Hematopoietic multipotent progenitor cell treated with erythropoietin and hydrocortisone succinate and interleukin-3 and kit ligand, for 17 days (in vitro differentiated cells): ENCODE measurements around the gene PAPPA2.

Source experiments
- DNase-seq: peaks from one replicate; pipeline ENCODE4 v3.0.0-alpha.2; 2015; ENCODE audit warnings: low spot score

Gene PAPPA2

DNA sequence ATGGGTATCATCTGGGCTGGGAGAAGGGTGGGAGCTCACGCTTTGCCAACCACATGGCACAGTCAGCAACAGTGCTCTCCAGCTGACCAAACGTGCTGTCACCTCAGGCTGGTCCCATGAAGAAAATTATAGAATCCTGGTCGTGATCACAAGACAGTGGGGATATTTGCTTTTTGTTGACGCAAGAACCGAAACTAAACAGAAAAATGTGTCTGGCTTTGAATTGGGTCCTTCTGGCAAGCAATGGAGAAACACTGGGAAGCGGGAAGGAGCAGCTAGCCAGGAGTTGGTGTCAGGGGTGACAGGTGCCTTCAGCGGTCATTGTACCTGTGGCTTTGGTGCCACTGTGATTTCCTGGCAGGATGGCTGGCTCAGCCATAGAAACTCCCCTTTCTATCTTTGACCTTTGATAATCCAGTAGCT lies 304.8 kb downstream of the PAPPA2 start:
- no peak for DNase-seq

DNA sequence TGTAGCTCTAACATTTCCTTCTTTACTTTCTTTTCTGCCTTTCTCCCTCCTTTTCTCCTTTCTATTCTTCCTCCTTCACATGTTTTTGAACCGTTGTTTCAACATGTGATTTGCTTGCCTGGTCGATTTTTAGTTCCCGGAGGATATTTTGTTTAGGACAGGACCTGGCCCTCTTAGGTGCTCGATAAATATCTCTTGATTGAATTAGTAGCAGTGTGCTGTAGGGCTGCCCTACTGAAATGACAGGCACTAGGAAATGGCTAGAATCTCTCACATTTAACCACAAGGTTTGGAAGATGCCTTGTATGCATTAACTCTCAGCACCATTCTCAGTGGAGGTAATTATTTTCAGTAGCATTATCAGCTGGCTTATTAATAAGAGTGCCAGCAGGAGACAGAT lies 305.6 kb downstream of the PAPPA2 start:
- DNase-seq = no peak

DNA sequence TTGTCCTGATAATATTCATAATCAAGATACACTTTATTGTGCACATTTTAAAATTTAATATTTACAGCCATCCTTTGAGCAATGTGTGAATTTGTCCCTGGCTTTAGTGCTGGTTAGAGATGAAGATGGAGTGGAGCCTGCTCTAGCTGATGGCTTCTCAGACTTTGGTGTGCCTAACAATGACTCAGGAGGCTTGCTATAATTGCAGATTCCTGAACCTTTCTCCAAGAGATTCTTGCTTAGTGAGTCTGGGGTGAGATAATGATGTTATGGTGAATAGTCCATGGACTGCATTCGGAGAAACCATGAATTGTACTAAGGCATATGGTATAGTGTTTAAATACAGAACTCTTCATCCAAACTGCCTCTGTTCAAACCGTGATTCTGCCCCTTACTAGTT lies 307.1 kb downstream of the PAPPA2 start:
- no peak for DNase-seq

DNA sequence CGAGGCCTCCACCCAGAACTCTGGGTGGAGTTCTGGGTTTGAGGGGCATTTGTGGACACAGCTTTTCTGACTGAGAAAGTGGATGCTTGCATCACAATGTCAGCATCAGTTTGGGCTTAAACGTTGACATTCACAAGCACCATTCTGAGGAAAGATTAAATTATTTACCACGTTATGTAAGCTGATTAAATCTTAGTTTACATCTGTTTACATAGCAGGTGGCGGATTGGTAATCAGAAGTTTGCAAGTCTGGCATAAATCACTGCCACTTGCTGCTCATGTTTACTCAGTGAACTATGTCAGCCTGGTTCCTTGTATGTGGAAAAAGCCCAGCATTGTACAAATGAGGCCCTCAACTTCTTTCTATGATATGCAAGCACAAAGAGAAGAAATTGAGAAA lies 310.1 kb downstream of the PAPPA2 start:
- no peak for DNase-seq

DNA sequence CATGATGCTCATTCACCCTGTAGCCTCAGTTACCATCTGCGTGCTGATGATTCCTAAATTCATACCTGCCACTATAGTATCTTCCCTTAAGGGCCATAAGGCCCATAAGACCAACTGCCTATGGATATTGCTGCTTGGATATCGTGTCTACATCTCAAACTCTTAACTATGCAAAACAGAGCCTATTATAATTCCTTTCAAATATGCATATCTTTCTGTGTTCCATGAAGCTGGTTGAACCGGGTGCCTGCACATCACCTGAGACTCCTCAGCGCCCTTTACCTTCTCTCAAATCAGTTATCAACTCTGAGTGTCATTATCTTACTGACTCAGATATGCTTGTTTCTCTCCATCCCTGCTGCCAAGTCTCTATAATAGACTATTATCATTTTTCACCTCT lies 311.2 kb downstream of the PAPPA2 start:
- DNase-seq = no peak

DNA sequence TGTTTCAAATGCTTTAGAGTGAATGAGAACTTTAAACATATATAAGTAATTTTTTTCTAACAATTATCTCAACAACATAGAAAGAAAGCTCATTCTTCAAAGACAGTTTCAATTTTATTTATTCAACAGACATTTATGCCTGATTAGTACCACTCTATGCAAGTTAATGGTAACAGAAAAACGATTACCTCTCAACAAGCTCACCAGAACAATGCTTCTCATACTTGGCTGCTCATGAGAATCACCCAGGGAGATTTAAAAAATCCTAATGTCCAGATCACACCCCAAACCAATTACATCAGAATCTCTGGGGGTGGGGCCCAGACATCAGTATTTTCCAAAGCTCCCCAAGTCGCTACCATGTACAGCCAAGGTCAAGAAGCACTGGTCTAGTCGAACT lies 312.4 kb downstream of the PAPPA2 start:
- DNase-seq = no peak

DNA sequence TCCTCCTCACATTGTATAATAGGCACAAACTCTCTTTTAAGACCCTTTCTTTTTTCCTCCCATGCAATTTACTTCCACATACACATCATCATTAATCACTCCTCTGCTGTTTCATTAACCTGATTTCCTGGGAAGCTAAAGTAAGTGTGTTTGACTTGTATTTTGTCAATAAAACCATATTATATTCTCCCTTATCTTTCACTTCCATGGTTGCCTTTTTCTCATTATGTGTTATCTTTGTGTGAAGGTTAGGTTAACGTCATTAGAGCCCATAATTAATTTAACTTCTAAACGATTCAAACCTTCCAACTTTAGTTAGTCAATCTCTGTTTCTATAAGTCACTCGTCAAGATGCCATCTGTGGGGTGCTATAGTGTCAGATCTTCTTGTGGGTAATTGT lies 313.0 kb downstream of the PAPPA2 start:
- DNase-seq = no peak

DNA sequence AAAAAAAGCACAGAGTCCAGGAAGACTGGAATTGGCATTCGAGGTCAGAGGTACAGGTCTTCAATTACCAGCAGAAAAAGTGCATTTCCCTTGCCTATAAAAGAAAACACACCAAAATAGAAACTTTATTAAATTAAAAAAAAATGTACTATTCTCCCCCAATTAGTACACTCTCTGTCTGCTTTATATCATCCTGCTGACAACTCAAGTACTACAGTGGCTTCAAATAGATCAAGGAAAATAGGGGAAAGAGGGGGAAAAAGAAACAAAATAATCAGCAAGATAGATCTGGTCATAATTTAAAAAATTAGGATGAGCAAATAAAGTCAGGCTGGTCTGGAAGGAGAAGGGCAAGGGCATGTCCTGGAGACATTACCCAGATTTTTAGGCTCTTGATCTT lies 315.1 kb downstream of the PAPPA2 start:
- DNase-seq = no peak

DNA sequence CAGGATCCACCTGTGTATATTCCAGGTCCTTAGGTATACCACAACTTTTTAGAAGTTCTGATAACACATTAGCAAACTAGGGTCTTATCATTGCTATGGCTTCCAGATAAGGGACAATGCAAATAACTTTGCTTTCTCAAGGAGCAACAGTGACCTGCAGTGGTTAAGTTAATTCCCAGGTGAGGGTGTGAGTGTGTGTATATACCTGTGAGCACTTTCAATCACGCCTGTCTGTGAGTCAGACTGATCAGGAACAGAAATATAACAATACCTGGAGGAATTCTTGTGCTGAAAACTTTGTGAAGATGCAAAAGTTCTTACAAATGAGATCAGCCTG lies 317.0 kb downstream of the PAPPA2 start:
- DNase-seq = no peak

DNA sequence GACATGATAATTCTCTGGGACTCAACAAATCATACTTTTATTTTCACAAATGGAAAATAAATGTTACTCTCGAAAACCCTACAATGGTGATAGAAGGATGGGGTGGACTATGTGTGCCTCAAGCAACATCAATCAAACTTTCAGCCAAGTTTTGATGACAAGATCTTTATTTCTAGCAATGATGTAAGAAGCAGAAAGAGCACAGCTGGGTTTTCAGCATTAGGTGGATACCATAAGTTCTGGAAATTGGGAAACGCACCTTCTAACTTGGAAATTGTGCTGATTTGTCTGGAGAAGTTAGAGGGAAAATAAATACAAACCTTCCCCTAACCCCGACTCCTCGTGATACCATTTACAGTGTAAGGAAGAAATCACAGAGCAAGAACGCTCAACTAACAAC lies 320.3 kb downstream of the PAPPA2 start:
- no peak for DNase-seq

DNA sequence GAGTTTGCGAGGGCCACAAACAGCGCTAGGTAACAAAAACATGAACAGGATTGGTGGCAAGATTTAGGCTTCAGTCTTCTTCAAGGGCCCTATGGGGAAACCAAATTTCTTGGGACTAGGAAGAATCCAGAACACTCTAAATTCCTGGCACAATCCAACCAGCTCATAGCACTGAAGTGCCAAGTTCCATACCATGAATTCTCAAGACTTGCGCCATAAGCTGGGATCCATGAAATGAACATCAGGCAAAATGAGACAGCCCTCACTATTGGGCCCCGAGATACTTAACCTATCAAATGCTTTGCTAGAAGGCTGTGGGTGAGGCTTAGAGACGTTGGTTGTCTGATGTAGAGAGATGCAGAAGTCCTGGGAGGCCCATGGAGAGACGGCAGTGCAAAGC lies 322.1 kb downstream of the PAPPA2 start:
- DNase-seq = no peak

DNA sequence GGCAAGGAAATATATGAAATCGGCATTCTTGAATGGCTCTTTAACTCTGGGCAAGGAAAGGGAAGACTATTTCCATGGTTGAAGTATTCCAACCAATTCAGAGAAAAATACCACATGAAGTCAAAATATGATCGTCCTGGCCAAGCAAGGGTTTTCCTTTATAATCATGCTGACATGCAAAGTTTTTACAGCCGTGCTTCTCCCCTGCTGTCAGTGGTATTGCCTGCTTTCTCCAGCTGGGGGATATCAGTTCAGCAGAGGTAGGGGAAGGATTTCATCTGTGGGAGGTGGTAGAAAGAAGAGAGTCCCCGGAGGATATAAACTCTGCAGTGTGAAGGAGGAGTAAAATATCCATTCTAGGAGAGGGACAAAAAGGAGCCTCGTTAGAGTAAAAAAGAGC lies 322.8 kb downstream of the PAPPA2 start:
- DNase-seq = no peak

DNA sequence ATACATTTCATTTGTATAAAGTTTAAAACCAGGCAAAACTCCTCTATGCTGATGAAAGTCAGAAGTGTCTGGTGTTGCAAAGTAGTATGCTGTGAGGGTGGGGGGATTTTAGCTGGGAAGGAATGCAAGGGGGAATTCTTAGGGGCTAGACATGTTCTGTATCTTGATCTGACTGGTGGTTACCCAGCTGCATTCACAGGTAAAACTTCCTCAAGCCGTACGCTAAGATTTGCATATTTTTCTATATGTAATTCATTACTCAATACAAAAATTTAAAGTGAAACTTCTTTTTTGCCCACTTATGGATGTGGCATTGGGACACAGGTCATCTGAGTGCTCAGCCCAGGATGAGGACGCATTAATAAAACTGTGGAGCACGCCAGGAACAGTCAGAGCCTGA lies 323.3 kb downstream of the PAPPA2 start:
- DNase-seq = no peak

DNA sequence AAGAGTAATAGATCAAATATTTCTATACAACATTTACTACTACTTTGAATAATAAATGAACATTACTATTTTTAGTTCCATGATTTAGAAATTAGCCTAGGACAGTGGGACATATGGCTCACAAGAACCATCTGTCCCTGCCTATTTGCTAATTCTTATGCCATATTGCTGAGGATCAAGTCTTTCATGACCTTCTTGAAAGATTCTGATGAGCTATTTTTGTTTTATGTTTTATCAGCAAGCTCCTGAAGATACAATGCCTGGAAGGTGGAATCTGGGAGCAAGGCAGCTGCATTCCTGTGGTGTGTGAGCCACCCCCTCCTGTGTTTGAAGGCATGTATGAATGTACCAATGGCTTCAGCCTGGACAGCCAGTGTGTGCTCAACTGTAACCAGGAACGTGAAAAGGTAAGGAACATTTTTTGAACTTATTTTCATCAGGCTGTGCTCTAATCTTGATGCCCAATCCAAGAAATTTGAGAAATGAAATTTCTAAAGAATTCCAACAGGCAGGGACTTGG lies 326.7 kb downstream of the PAPPA2 start:
- no peak for DNase-seq

DNA sequence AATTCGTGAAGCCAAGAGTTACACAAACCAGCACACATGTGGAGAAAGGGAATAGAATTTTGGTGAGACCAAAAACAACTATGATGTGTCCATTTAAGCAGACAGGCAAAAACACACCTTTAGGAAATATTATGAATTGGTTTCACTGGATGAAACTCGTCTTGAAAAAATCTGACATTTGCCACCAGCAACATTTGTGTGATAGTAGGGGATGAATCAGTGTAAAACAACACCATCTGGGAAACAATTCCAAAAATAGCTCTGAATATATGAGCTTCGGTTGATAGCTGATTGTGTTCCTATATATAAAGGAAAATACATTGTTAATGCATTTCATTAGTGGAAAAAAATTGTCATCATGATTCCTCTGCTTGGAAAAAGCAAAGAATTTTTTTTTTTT lies 327.8 kb downstream of the PAPPA2 start:
- no peak for DNase-seq

DNA sequence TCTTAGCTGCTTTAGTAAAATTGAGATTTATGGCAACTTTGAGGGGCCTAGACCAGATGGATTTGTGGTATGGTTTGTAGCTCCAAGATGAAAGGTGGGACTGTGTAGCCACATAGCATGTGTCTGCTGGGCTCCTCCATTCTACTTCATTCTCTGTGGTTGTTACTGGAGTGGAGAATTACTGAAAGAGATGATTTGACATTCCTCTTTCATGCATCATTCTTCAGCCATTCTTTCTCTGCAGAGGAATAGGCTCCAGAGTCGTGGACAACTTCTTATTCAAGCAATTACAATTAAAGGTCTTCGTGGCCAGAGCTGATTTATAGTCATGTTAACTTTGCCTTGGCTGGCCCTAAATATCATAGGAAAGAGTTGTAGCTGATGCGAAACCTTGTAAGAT lies 328.9 kb downstream of the PAPPA2 start:
- no peak for DNase-seq

DNA sequence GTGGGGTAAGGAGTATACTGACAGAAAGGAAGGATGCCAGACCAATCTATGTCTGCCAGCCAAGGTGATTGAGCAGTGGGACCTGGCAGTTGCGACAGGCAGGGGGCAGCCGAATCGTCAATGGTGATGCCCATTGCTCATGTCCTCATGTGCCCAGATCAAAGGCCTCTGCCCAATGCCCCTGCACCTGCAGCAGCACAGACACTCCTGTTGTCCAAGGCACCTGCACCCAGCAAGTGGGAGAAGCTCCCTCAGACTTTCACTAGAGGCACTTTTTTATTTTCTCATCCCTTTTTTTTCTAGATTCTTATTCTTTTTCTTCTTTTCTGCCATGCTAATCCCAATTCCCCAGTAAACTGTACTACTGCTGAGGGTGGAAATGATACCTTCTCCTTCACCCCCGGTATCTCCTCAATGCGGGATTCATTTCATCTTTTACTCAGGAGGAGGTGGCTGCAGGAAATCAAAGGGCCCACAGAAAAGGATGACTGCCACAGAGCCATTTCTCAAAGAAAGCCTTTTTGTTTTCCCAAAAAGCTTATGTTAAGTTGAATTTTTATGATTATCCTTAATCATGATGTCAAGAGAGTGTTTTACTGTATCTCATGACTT lies 332.0 kb downstream of the PAPPA2 start:
- DNase-seq = no peak

DNA sequence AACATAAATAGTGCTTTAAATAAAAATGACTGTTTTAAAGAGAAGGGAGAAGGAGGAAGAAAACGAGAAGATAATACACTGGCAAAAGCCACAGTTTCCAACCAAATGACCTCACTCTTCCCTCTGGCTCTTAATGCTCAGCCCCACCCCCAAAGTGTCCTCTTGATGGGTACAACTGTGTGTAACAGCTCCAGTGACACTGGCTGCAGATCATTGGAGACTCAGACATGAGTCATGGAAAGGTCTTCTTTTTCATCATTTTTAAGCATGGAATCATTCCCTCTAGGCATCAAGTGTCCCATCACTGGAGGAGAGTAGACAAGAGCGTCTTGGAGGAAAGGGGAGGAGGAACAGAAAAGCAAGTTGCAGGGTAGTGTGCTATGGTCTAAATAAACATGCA lies 333.0 kb downstream of the PAPPA2 start:
- no peak for DNase-seq

DNA sequence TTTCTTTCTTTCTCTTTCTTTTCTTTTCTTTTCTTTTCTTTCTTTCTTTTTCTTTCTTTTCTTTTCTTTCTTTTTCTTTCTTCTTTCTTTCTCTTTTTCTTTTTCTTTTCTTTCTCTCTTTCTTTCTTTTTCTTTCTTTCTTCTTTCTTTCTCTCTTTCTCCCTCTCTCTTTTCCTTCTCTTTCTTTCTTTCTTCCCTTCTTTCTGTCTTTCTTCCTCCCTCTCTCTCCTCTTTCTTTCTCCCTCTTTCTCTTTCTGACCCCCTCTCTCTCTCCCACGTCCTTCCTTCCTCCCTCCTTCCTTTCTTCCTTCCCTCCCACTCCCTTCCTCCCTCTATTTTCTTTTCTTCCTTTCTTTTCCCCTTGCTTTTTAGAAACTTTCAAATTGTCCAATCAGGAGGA lies 333.6 kb downstream of the PAPPA2 start:
- DNase-seq = no peak

DNA sequence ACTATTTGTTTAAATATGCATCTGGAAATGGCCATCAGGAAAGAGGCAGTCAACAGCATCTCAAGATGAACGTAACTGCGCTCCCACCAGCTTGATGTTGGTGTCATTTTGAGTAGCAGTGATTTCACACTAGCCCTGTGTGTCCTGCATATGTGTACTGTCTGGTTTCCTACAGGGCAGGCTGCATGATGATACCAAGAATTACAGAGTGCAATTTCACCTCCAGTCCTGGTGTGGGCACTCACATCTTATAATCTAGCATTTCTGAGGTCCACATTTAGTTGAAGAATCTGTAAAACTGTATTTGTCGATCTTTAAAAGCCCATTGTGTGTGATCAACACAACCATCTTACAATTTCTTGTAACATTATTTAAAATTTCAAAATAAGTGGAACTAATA lies 336.4 kb downstream of the PAPPA2 start:
- DNase-seq = no peak

DNA sequence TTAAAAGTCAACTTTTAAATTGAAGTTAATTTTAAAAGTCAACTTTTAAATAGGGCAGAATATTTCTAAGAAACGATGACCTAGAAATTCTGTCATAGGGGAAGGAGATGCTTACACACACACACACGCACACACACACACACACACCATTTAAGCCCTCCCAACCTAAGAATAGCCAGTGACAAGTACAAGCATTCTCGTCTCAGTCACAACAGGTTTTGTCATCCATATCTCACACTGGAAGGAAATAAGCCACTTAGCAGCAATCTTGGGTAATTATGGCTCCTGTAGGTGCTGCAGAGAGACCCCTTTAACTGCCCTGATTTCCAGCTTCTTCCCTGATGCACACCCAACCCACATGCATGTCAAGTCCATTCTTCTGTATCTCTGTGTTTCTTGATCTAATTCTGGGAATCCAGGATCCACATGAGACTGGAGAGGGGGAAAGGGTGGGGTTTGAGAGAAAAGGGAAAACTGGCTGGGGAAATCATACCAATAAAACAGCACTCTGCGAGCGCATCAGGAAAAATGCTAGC lies 338.1 kb downstream of the PAPPA2 start:
- no peak for DNase-seq

DNA sequence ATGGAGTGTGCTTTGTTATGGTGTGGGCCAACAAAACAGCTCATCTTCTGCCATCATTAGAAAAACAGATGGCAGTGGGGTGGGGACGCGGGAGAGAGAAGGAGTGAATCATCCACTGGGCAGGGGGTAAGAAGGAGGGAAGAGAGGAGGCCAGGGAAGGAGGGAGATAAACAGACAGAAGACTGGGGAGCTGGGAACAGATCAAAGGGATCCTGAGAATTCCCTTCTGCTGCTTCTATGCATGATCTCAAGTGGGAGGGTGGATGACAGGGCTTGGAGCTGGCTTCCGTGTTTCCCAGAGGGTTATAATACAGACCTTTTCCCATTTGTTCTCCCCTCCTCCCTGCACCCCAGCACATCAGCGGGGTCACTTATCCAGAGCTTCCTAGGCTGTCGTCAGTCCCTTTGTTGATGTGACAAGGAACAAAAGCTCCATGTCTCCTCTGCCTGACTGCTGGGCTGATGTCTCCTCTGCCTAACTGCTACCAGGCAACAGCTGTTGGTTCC lies 338.6 kb downstream of the PAPPA2 start:
- DNase-seq = no peak

DNA sequence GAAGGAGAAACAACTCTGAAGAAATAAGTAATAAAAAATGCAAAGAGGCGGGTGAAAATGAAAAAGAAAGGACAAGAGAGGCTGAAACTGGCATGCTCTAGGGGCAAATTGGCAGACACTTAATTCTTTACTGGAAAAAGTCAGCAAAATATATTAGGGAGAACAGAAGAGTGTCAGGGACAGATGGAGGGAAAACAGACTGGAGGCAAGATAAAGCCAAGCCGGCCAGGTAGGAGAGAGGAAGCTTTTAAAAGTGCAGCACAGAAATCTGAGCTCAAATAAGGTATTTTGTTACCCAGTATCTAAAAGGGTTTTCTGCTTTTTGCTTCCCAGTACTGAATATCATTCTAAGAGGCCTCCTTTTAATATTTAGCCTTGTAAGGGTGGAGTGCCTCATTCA lies 339.3 kb downstream of the PAPPA2 start:
- no peak for DNase-seq

DNA sequence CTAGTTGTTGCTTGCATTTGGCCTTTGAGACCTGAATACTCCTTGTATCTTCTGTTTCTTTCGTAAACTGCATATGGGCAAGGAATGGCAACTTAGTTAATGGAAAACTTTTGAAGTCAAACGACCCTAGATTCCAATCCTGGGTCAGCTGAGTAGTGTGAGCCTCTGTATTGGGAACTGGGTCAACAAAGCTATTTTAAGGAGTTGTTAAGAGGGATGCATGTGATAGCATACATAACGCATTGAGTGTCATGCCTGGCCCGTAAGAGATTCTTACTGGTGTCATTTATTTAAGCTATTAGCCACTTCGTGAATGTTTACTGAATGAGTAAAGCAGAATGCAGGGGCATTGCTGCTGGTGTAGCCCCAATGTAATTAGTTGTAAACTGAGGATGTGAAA lies 340.1 kb downstream of the PAPPA2 start:
- no peak for DNase-seq
